GM21576 (cell line): ENCODE data around the gene TREML4.
A peak's percentile ranks its signal among the peaks of the same experiment; 100 is the strongest.
"Not testable (repeated sequence)": the region's sequence is repeated elsewhere in the genome, so short reads cannot be mapped to it uniquely, and the experiment has no call there.

Source experiments
- ATAC-seq: cut with Tn5 transposase; IDR thresholded peaks from one replicate; pipeline ENCODE4 v1.9.1; 2021; ENCODE audit warnings: mild to moderate bottlenecking, moderate library complexity; ENCODE audit not compliant: unreplicated experiment

The TREML4 gene, protein sequence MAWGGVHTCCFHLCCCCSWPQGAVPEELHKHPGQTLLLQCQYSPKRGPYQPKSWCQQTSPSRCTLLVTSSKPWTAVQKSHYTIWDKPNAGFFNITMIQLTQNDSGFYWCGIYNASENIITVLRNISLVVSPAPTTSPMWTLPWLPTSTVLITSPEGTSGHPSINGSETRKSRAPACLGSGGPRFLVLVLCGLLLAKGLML

DNA sequence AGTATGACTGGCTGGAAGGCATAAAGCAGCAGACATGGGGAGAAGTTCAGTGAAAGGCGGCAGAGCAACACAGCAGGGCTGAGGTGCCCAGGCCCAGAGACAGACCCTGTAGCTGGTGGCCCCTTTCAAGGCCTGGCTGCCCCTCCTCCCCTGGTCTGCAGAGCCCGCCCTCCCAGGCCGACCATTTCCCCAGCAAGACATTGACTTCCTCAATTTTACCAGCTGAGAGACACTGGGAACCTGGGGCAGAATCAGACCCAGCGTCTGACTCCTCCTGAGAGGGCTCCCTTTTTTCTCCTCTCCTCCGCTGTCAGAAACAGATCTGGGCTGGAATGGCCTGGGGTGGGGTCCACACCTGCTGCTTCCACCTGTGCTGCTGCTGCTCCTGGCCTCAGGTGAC lies at the start of gene TREML4:
TSS of gene TREML4 (plus strand) at position 254 of the 400 bp plus-strand sequence. CDS start at position 333, 79 bp downstream.
- ATAC-seq = no peak

GRCh38 chr6:41179163-41179562 lies 49.0 kb upstream of the TREML4 start:
- no peak for ATAC-seq

DNA sequence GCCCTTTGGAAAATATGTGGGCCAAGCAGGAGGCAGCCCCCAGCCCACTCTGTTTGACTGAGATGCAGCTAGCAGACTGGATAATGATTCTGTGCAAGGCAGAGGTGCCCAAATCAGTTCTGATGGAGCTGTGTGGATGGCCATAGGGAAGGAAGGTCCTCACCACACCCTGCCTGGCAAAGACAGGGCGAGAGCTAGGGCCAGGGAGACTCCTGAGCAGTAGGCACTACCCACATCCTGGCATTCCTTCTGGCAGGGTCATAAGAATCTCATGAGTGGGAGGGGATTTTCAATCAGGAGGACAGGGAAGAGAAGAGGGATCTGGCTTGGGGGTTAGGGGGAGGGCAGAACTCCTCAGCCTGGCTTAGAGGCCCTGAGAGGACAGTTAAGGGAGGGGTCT lies 46.6 kb upstream of the TREML4 start:
- no peak for ATAC-seq

DNA sequence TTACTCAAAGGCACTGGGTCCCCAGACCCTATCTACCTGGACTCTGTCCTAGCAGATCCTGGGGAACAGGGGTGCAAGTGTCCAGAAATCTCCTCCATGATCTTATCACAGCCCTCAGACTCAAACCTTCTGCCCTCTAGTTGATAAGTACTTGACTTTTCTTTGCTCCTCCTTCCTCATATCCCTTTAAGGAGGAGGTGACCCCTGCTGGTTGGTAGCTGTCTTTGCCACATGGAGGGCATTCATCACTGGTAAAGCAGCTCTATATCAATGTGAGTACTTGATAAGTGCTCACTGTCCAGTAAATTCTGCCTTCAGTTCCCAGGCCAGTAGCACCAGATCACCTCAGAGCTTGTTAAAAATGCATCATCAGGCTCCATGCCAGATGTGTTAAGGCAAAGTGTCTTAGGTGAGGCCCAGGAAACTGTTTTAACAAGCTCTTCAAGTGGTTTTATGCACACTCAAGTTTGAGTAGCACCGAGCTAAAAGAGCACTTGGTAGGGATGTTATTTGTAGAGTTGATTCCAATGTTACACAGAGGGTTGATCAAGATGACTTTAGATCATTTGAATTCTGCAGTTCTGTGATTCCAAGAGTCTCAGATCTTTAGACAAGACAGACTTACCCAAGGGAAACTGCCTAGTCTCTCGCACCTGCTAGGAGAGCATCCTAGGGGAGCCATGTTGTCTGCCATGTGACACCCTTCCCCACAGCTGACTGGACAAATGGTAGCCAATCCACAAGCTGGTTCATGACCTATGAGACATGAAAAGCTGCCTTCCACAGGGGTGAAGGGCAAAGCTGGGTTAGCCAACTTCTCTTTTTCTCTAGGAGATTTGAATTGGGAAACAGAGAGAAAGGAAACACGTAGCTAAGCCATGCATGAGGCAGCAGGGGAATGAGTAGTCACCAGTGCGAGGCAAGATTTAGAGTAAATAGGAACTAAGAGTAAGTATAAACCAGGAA lies 45.8 kb upstream of the TREML4 start:
- peak; percentile 69 for ATAC-seq

- ATAC-seq = no peak
These were observed 43.4 kb upstream of the TREML4 start for GRCh38 chr6:41184761-41185160.

DNA sequence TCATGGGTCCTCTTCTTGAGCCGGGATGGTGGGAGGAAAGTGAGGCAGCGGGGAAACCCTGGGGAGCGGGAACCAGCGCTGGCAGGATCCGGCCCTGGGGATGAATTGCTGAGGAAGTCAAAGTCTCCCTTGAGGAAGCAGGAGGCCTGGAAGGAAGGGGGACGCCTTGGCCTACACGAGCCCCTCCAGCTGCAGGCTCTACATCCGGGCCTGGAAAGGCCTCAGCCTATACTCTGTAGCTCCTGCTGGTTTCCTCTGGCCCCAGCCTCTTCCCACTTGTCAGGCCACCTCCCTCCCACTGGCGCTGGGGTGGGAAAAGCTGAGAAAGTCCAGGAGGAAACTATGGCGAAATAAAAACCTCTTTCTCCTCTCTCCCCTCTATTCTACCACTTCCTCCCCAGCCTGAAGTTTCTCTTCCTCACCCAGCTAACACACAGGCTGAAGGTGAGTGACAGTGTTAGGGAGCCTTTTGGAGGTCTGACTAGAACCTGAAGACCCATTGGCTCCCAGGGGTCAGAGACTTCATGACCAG lies 42.1 kb upstream of the TREML4 start:
- ATAC-seq = no peak

GRCh38 chr6:41187924-41188886 lies 39.9 kb upstream of the TREML4 start:
- ATAC-seq = no peak

DNA sequence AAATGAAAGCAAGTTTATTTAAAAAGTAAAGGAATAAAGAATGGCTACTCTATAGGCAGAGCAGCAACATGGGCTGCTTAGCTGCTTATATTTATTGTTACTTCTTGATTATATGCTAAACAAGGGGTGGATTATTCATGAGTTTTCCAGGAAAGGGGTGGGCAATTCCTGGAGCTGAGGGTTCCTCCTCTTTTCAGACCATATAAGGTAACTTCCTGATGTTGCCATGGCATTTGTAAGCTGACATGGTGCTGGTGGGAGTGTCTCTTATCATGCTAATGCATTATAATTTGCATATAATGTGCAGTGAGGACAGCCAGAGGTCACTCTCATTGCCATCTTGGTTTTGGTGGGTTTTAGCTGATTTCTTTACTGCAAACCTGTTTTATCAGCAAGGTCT lies 39.1 kb upstream of the TREML4 start:
- not testable (repeated sequence) for ATAC-seq

- ATAC-seq = no peak
These were observed 38.2 kb upstream of the TREML4 start for GRCh38 chr6:41189967-41190366.

DNA sequence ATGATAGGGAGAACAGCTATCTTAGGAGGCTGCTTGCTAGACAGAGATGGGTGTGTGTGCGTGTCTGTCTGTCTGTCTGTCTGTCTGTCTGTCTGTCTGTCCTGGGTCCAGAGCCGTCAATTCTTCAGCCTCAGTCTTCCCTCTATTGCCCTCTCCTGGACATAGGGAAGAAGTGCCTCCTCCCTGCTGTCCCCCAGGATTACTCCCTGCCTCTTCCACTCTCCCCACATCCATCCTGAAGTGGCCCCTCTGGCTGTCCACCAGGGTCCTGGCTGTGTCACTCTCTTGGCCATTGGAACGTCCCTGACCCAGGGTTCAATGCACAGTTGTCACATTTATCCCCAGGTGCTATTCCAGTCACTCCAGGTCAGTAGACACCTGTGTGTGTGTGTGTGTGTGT lies 37.4 kb upstream of the TREML4 start:
- no peak for ATAC-seq

DNA sequence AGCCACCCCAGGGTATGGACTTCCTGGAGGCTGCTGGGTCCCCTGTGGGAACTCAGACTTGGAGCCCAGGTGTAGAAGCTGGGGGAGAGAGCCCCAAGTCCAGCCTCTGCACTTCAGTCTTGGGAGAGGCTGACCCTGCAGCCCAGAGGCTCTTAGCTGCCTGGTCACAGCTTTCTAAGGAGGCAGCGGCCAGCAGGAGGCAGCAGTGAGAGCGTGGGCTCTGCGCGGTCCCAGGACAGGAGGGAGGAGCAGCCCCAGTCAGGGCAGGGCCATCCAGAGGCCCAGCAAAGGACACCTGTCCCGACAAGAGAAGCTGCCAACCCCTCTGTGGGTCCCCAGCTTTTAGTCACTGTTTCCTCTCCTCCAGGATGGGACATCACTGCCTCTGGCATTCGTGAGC lies 36.6 kb upstream of the TREML4 start:
- no peak for ATAC-seq

DNA sequence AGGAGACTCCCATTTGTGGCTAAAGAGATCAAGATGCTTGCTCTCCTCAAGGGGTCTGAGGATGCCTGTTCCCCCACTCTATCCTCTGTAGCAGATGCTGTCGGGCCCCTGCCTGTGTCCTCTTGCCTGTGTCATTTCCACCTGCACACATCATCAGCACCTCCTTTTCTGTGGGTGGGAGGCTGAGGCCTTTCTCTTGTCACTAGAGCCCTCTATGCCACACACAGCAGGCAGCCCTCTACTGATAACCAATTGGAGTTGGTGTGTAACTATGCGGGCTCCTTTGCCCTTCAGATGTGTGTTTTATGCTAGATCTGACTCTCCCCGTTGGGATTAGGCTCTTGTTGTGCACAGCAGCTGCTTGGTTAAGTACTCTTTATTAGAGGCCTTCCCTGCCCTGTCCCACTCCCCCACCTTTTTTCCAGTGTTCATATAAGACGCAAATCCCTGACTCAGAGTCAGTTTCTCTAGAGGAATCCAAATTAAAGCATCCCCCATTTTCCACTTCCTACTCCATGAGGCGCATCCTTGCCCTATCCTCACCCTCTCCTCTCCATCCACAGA lies 34.9 kb upstream of the TREML4 start:
- no peak for ATAC-seq

GRCh38 chr6:41193884-41194283 lies 34.3 kb upstream of the TREML4 start:
- ATAC-seq = no peak

DNA sequence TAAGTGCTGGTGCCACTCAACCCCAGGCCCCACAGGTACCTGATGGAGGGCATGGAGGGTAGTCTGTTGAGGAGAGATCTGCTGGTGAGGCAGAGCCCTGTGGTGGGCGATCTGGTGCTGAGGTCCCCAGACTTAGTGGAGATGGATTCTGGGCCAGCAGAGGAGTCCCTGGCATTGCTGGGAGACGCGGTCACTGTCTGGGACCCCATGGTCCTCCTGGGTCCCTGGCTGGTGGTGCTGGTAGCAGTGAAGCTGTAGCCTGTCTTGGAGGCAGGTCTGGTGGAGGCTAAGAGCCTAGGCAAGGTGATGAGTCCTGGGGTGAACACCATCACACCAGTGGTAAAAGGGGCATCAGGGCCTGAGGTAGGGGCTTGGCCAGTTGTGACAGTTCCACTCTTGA lies 33.8 kb upstream of the TREML4 start:
- ATAC-seq = no peak

GRCh38 chr6:41197234-41197633 lies 30.9 kb upstream of the TREML4 start:
- no peak for ATAC-seq

DNA sequence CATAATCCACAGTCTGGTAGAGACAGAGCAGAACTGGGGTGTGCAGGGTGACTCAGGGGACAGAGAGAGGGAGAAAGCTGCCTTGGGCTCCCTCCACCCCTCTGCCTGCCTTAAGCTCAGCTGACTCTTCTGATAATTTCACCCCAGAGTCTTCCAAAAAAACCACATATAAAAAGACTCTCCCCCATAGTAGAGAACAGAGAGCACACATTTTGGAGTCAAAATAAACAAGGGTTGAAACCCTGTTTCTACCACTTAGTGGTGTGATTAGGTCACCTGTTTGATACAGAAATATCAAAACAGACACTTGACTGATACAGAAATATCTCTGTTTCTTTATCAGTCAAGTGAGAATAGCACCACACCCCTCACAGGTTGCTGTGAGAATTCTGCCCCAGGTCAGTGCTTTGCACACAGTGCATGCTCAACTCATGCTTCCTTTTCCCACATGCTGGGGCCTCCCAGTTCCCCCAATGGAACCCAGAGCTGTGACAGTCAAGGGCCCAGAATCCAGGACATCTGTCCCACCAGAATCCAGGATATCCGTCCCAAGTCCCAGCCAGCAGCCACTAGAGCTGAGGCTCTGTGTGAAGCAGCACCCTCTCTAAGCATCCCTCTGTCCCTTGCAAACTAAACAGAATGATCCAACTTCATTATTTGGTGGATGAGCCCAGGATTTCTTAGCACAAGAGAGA lies 28.4 kb upstream of the TREML4 start:
- peak; percentile 58 for ATAC-seq

- peak; percentile 26 for ATAC-seq
These were observed 27.8 kb upstream of the TREML4 start for GRCh38 chr6:41200296-41200900.

DNA sequence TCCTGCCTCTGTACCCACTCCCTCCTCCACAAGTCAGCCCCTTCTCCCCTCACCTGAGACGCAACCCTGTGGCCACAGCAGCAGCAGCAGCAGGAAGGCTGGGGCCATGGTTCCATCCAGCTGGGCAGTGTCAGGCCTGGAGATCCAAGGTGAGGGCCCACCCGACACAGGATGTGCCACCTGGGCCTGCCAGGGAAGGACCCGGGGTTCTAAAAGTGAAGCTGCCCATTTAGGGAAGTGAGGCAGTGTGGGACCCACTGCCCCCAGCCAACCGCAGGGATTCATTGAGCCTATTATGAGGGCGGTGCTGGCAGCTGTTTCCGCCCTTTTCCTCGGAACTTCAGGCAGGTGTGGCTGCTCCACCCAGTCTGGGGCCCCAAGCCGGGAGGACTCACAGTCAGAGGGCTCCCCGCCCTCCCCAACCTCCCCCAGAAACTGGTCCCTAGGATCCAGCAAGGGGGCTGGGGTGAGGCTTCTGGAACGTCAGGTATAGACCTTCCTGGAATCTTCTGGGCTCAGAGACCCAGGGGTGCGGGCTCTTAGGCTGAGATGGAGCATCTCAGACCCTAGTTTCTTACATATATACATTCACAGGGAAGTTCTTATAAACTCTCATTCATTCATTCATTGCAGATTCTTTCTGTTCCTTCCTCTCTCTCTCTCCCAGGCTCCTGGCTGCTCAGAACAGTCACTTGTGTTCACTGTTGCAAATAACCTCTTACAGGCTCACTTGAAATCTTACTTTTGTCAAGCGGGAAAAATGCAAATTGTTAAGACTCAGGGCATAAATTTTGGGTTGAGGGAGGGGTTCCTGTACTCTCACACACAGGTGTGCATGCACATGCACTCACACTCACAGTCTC lies 27.0 kb upstream of the TREML4 start, which contains the start of gene TREML2:
TSS of gene TREML2 (minus strand) at position 249 of the 863 bp plus-strand sequence. CDS start at position 108, 141 bp downstream.
- peak; percentile 41 for ATAC-seq
